GM12878 (cell line): ENCODE results near the gene SLC6A9. TPM values are rescaled to one million over a fixed set of nuclear protein-coding genes. Genes with fewer than 3 reads are reported as not detected.

Experiments used
- polyA plus RNA-seq, 11 experiments: library from polyadenylated mRNA; depleted of rRNA in 4 of 11; unstranded in 6 of 11; stranded (reverse) in 5 of 11; fragments of >200 nt; fragmentation: Nextera tagmentation in 4 of 11; fragmentation: Illumina TruSeq in 1 of 11; extraction: Ambion mirVana in 4 of 11; extraction: Trizol in 1 of 11; gene quantifications; 1 replicate in 1 of 11; 2 replicates in 10 of 11; pipeline versions ENCODE4 v1.2.1 to v1.2.3, GENCODE V29; 2011 to 2016; ENCODE audit warnings: inconsistent platforms in 2 of 11, missing spikeins in 2 of 11, low read depth in 1 of 11
- total RNA-seq, 4 experiments: library from RNA; depleted of rRNA in 3 of 4; stranded (reverse); fragments of >200 nt in 3 of 4; fragmentation: Illumina TruSeq in 1 of 4; extraction: Trizol in 1 of 4; gene quantifications; 2 replicates each; pipeline versions ENCODE4 v1.2.1 to v1.2.3, GENCODE V29; 2013 to 2021

The SLC6A9 gene
- total and polyA plus RNA-seq, 10 of the 15 experiments (the other 5 are each of a cell fraction or from before 2014, with no cell fraction given), result 0.02 to 2.0 (median 0.63) TPM

Other genes starting within 250 kb of the SLC6A9 start
Only the 7 nearest of the 9 such genes appear.
- 0.98 and 2.1 TPM in 2 replicates for gene ARTN, start 97.7 kb downstream of the SLC6A9 start, total RNA-seq (2014; rRNA removed)
- 0.40 and 0.69 TPM in 2 replicates for gene ARTN, start 97.7 kb downstream of the SLC6A9 start, total RNA-seq (2014; rRNA removed; fragmentation: Illumina TruSeq; extraction: Trizol)
- 1.8 and 2.9 TPM in 2 replicates for gene ARTN, start 97.7 kb downstream of the SLC6A9 start, total RNA-seq (2021)
- gene ARTN, start 97.7 kb downstream of the SLC6A9 start, polyA plus RNA-seq (2011; rRNA removed), result 0.11 TPM in 1 of 2 replicates, not detected in the other
- gene ARTN, start 97.7 kb downstream of the SLC6A9 start, polyA plus RNA-seq (2014; fragmentation: Illumina TruSeq; extraction: Trizol), result 0.34 and 0.36 TPM in 2 replicates
- gene ARTN, start 97.7 kb downstream of the SLC6A9 start, polyA plus RNA-seq (2014; fragmentation: Nextera tagmentation; extraction: Ambion mirVana), result under 1 TPM; 0.06 to 0.16 TPM
- gene ARTN, start 97.7 kb downstream of the SLC6A9 start, polyA plus RNA-seq (2014; rRNA removed), result 1.4 and 2.8 TPM in 2 replicates
- gene ARTN, start 97.7 kb downstream of the SLC6A9 start, polyA plus RNA-seq (2016; fragmentation: Nextera tagmentation; extraction: Ambion mirVana), result under 1 TPM in 1 of 2 experiments, not detected in 1; 0.21 TPM
- 18.2 and 18.4 TPM in 2 replicates for gene IPO13, start 84.5 kb downstream of the SLC6A9 start, total RNA-seq (2014; rRNA removed)
- 7.3 and 10.1 TPM in 2 replicates for gene IPO13, start 84.5 kb downstream of the SLC6A9 start, total RNA-seq (2014; rRNA removed; fragmentation: Illumina TruSeq; extraction: Trizol)
- gene IPO13, start 84.5 kb downstream of the SLC6A9 start, total RNA-seq (2021), result 22.1 and 26.6 TPM in 2 replicates
- 5.6 and 9.3 TPM in 2 replicates for gene IPO13, start 84.5 kb downstream of the SLC6A9 start, polyA plus RNA-seq (2011; rRNA removed)
- gene IPO13, start 84.5 kb downstream of the SLC6A9 start, polyA plus RNA-seq (2014; fragmentation: Illumina TruSeq; extraction: Trizol), result 8.5 and 14.0 TPM in 2 replicates
- 1 to 10 TPM; 7.1 to 9.5 TPM for gene IPO13, start 84.5 kb downstream of the SLC6A9 start, polyA plus RNA-seq (2014; fragmentation: Nextera tagmentation; extraction: Ambion mirVana)
- gene IPO13, start 84.5 kb downstream of the SLC6A9 start, polyA plus RNA-seq (2014; rRNA removed), result 16.5 and 17.9 TPM in 2 replicates
- 10 to 100 TPM; 21.5 TPM for gene IPO13, start 84.5 kb downstream of the SLC6A9 start, polyA plus RNA-seq (2016; fragmentation: Nextera tagmentation; extraction: Ambion mirVana)
- gene DPH2, start 61.5 kb downstream of the SLC6A9 start, total RNA-seq (2014; rRNA removed), result 67.2 and 75.1 TPM in 2 replicates
- 32.2 and 37.9 TPM in 2 replicates for gene DPH2, start 61.5 kb downstream of the SLC6A9 start, total RNA-seq (2014; rRNA removed; fragmentation: Illumina TruSeq; extraction: Trizol)
- gene DPH2, start 61.5 kb downstream of the SLC6A9 start, total RNA-seq (2021), result 58.0 and 60.1 TPM in 2 replicates
- 30.7 and 44.0 TPM in 2 replicates for gene DPH2, start 61.5 kb downstream of the SLC6A9 start, polyA plus RNA-seq (2011; rRNA removed)
- gene DPH2, start 61.5 kb downstream of the SLC6A9 start, polyA plus RNA-seq (2014; fragmentation: Illumina TruSeq; extraction: Trizol), result 22.4 and 43.2 TPM in 2 replicates
- 10 to 100 TPM; 13.1 to 14.3 TPM for gene DPH2, start 61.5 kb downstream of the SLC6A9 start, polyA plus RNA-seq (2014; fragmentation: Nextera tagmentation; extraction: Ambion mirVana)
- 74.5 and 76.2 TPM in 2 replicates for gene DPH2, start 61.5 kb downstream of the SLC6A9 start, polyA plus RNA-seq (2014; rRNA removed)
- gene DPH2, start 61.5 kb downstream of the SLC6A9 start, polyA plus RNA-seq (2016; fragmentation: Nextera tagmentation; extraction: Ambion mirVana), result 10 to 100 TPM; 76.6 to 82.9 TPM
- 176 and 177 TPM in 2 replicates for gene ATP6V0B, start 56.5 kb downstream of the SLC6A9 start, total RNA-seq (2014; rRNA removed)
- 70.0 and 75.8 TPM in 2 replicates for gene ATP6V0B, start 56.5 kb downstream of the SLC6A9 start, total RNA-seq (2014; rRNA removed; fragmentation: Illumina TruSeq; extraction: Trizol)
- gene ATP6V0B, start 56.5 kb downstream of the SLC6A9 start, total RNA-seq (2021), result 115 and 120 TPM in 2 replicates
- gene ATP6V0B, start 56.5 kb downstream of the SLC6A9 start, polyA plus RNA-seq (2011; rRNA removed), result 72.2 and 132 TPM in 2 replicates
- gene ATP6V0B, start 56.5 kb downstream of the SLC6A9 start, polyA plus RNA-seq (2014; fragmentation: Illumina TruSeq; extraction: Trizol), result 30.1 and 70.5 TPM in 2 replicates
- 100 to 1,000 TPM in 1 of 2 experiments, 10 to 100 TPM in 1; 65.3 to 157 TPM for gene ATP6V0B, start 56.5 kb downstream of the SLC6A9 start, polyA plus RNA-seq (2014; fragmentation: Nextera tagmentation; extraction: Ambion mirVana)
- gene ATP6V0B, start 56.5 kb downstream of the SLC6A9 start, polyA plus RNA-seq (2014; rRNA removed), result 156 and 159 TPM in 2 replicates
- gene ATP6V0B, start 56.5 kb downstream of the SLC6A9 start, polyA plus RNA-seq (2016; fragmentation: Nextera tagmentation; extraction: Ambion mirVana), result 100 to 1,000 TPM; 247 to 250 TPM
- 61.0 and 63.8 TPM in 2 replicates for gene B4GALT2, start 52.3 kb downstream of the SLC6A9 start, total RNA-seq (2014; rRNA removed)
- gene B4GALT2, start 52.3 kb downstream of the SLC6A9 start, total RNA-seq (2014; rRNA removed; fragmentation: Illumina TruSeq; extraction: Trizol), result 27.2 and 28.7 TPM in 2 replicates
- 45.4 and 47.3 TPM in 2 replicates for gene B4GALT2, start 52.3 kb downstream of the SLC6A9 start, total RNA-seq (2021)
- gene B4GALT2, start 52.3 kb downstream of the SLC6A9 start, polyA plus RNA-seq (2011; rRNA removed), result 9.8 and 18.0 TPM in 2 replicates
- 18.6 and 30.0 TPM in 2 replicates for gene B4GALT2, start 52.3 kb downstream of the SLC6A9 start, polyA plus RNA-seq (2014; fragmentation: Illumina TruSeq; extraction: Trizol)
- gene B4GALT2, start 52.3 kb downstream of the SLC6A9 start, polyA plus RNA-seq (2014; fragmentation: Nextera tagmentation; extraction: Ambion mirVana), result 1 to 10 TPM in 1 of 2 experiments, under 1 TPM in 1; 0.98 to 2.8 TPM
- 53.5 and 67.0 TPM in 2 replicates for gene B4GALT2, start 52.3 kb downstream of the SLC6A9 start, polyA plus RNA-seq (2014; rRNA removed)
- gene B4GALT2, start 52.3 kb downstream of the SLC6A9 start, polyA plus RNA-seq (2016; fragmentation: Nextera tagmentation; extraction: Ambion mirVana), result 1 to 10 TPM; 7.2 to 9.6 TPM
- gene CCDC24, start 39.9 kb downstream of the SLC6A9 start, total RNA-seq (2014; rRNA removed), result 1.6 and 2.2 TPM in 2 replicates
- 0.67 and 0.78 TPM in 2 replicates for gene CCDC24, start 39.9 kb downstream of the SLC6A9 start, total RNA-seq (2014; rRNA removed; fragmentation: Illumina TruSeq; extraction: Trizol)
- gene CCDC24, start 39.9 kb downstream of the SLC6A9 start, total RNA-seq (2021), result 2.2 and 3.1 TPM in 2 replicates
- gene CCDC24, start 39.9 kb downstream of the SLC6A9 start, polyA plus RNA-seq (2011; rRNA removed), result 0.49 and 1.0 TPM in 2 replicates
- 0.59 and 1.0 TPM in 2 replicates for gene CCDC24, start 39.9 kb downstream of the SLC6A9 start, polyA plus RNA-seq (2014; fragmentation: Illumina TruSeq; extraction: Trizol)
- gene CCDC24, start 39.9 kb downstream of the SLC6A9 start, polyA plus RNA-seq (2014; fragmentation: Nextera tagmentation; extraction: Ambion mirVana), result under 1 TPM in 1 of 2 experiments, not detected in 1; 0.18 TPM
- 2.1 and 4.2 TPM in 2 replicates for gene CCDC24, start 39.9 kb downstream of the SLC6A9 start, polyA plus RNA-seq (2014; rRNA removed)
- 1 to 10 TPM; 1.6 to 1.7 TPM for gene CCDC24, start 39.9 kb downstream of the SLC6A9 start, polyA plus RNA-seq (2016; fragmentation: Nextera tagmentation; extraction: Ambion mirVana)
- not detected in 2 replicates for gene KLF17, start 87.4 kb upstream of the SLC6A9 start, total RNA-seq (2014; rRNA removed)
- not detected in 2 replicates for gene KLF17, start 87.4 kb upstream of the SLC6A9 start, total RNA-seq (2014; rRNA removed; fragmentation: Illumina TruSeq; extraction: Trizol)
- not detected in 2 replicates for gene KLF17, start 87.4 kb upstream of the SLC6A9 start, total RNA-seq (2021)
- not detected in 2 replicates for gene KLF17, start 87.4 kb upstream of the SLC6A9 start, polyA plus RNA-seq (2011; rRNA removed)
- gene KLF17, start 87.4 kb upstream of the SLC6A9 start, polyA plus RNA-seq (2014; fragmentation: Illumina TruSeq; extraction: Trizol), result not detected in 2 replicates
- not detected for gene KLF17, start 87.4 kb upstream of the SLC6A9 start, polyA plus RNA-seq (2014; fragmentation: Nextera tagmentation; extraction: Ambion mirVana)
- gene KLF17, start 87.4 kb upstream of the SLC6A9 start, polyA plus RNA-seq (2014; rRNA removed), result not detected in 2 replicates
- gene KLF17, start 87.4 kb upstream of the SLC6A9 start, polyA plus RNA-seq (2016; fragmentation: Nextera tagmentation; extraction: Ambion mirVana), result not detected